ENCODE data around the gene OR51B6. TPM values are rescaled to one million over a fixed set of nuclear protein-coding genes. Genes with fewer than 3 reads are reported as not detected.
"Not testable (repeated sequence)": the region's sequence is repeated elsewhere in the genome, so short reads cannot be mapped to it uniquely, and the experiment has no call there.

Gene OR51B6
- total RNA-seq, 2 experiments from 2014 or later = not detected

GRCh38 chr11:5343474-5344335, 7.6 kb upstream of the OR51B6 start, which contains the start of gene OR51B5:
Gene OR51B5 (minus strand): TSS chr11:5343524. CDS start chr11:5343524, 0 bp downstream.
- H3K27ac Mint-ChIP-seq = no peak within 1 kb of the TSS
- DNase-seq = no peak
- no peaks in the 10 kb centered on the region for H3K36me3 Mint-ChIP-seq
- H3K4me3 Mint-ChIP-seq = no peak within 1 kb of the TSS
- H3K9me3 Mint-ChIP-seq = no peaks in the 10 kb centered on the region
- peaks cover 1% of the 10 kb centered on the region for H3K27me3 Mint-ChIP-seq
- ChIA-PET CTCF (no interaction called here), POLR2A (no interaction called here)
- intact Hi-C loops (cut with micrococcal nuclease) = no loop called here
- H3K4me1 Mint-ChIP-seq (ENCODE audit: low read depth) = no peaks in the 10 kb centered on the region

GRCh38 chr11:5345831-5346230, 5.5 kb upstream of the OR51B6 start:
- H3K27ac Mint-ChIP-seq = no peak overlapping the region
- no peaks in the 10 kb centered on the region for H3K27me3 Mint-ChIP-seq
- no peaks in the 10 kb centered on the region for H3K36me3 Mint-ChIP-seq
- H3K4me3 Mint-ChIP-seq = no peak overlapping the region
- H3K9me3 Mint-ChIP-seq = no peaks in the 10 kb centered on the region
- ChIA-PET CTCF (no interaction called here), POLR2A (no interaction called here)
- no peak for DNase-seq
- intact Hi-C loops (cut with micrococcal nuclease) = no loop called here
- H3K4me1 Mint-ChIP-seq (ENCODE audit: low read depth) = no peaks in the 10 kb centered on the region

GRCh38 chr11:5348551-5349194, 2.6 kb upstream of the OR51B6 start:
- DNase-seq = no peak
- Mint-ChIP-seq H3K36me3 (no peaks in the 10 kb centered on the region), H3K9me3 (no peaks in the 10 kb centered on the region), H3K27ac (no peak overlapping the region), H3K4me3 (no peak overlapping the region), H3K27me3 (no peaks in the 10 kb centered on the region), H3K4me1 (ENCODE audit: low read depth) (no peaks in the 10 kb centered on the region)
- intact Hi-C loops (cut with micrococcal nuclease) = no loop called here
- ChIA-PET CTCF (interaction anchor here (0.6 kb wide), 1 partner anchor 121 kb away, joined by 3 read pairs; no protein-coding TSS in a partner anchor), POLR2A (interaction anchor here (0.6 kb wide), 1 partner anchor 1291 kb away, joined by 3 read pairs; no protein-coding TSS in a partner anchor)

GRCh38 chr11:5349550-5349949, 1.8 kb upstream of the OR51B6 start:
- CTCF ChIA-PET = no interaction called here
- POLR2A ChIA-PET = no interaction called here

GRCh38 chr11:5356031-5356430, 4.7 kb downstream of the OR51B6 start:
- H3K27me3 Mint-ChIP-seq; intact Hi-C loops (cut with micrococcal nuclease); H3K4me1 Mint-ChIP-seq (ENCODE audit: low read depth); H3K9me3 Mint-ChIP-seq; CTCF ChIA-PET; H3K4me3 Mint-ChIP-seq; DNase-seq; POLR2A ChIA-PET; H3K27ac Mint-ChIP-seq; H3K36me3 Mint-ChIP-seq: not testable (repeated sequence)

More at GRCh38 chr11:5349550-5349949, 1.8 kb upstream of the OR51B6 start:
- peaks cover 1% of the 10 kb centered on the region for H3K27me3 Mint-ChIP-seq
- H3K9me3 Mint-ChIP-seq = no peaks in the 10 kb centered on the region
- H3K4me1 Mint-ChIP-seq (ENCODE audit: low read depth) = no peaks in the 10 kb centered on the region
- H3K27ac Mint-ChIP-seq = no peak overlapping the region
- intact Hi-C loops (cut with micrococcal nuclease) = no loop called here
- H3K4me3 Mint-ChIP-seq = no peak overlapping the region
- no peaks in the 10 kb centered on the region for H3K36me3 Mint-ChIP-seq
- DNase-seq = no peak

- H3K36me3 Mint-ChIP-seq = no peaks in the 10 kb centered on the region
- CTCF ChIA-PET = no interaction called here
- no peaks in the 10 kb centered on the region for H3K9me3 Mint-ChIP-seq
- POLR2A ChIA-PET = no interaction called here
- DNase-seq = no peak
- intact Hi-C loops (cut with micrococcal nuclease) = no loop called here
- H3K27ac Mint-ChIP-seq = no peak overlapping the region
- H3K4me1 Mint-ChIP-seq (ENCODE audit: low read depth) = no peaks in the 10 kb centered on the region
- no peak overlapping the region for H3K4me3 Mint-ChIP-seq
- H3K27me3 Mint-ChIP-seq = peaks cover 4% of the 10 kb centered on the region
These were observed 10.8 kb downstream of the OR51B6 start for GRCh38 chr11:5362017-5362625.

GRCh38 chr11:5363679-5364078, 12.4 kb downstream of the OR51B6 start:
- no peaks in the 10 kb centered on the region for H3K4me1 Mint-ChIP-seq (ENCODE audit: low read depth)
- no peak overlapping the region for H3K27ac Mint-ChIP-seq
- H3K9me3 Mint-ChIP-seq = no peaks in the 10 kb centered on the region
- no peaks in the 10 kb centered on the region for H3K36me3 Mint-ChIP-seq
- no peak for DNase-seq
- H3K27me3 Mint-ChIP-seq = peaks cover 6% of the 10 kb centered on the region
- CTCF ChIA-PET = no interaction called here
- no peak overlapping the region for H3K4me3 Mint-ChIP-seq
- POLR2A ChIA-PET = no interaction called here
- intact Hi-C loops (cut with micrococcal nuclease) = no loop called here

GRCh38 chr11:5364214-5364613, 12.9 kb downstream of the OR51B6 start:
- intact Hi-C loops (cut with micrococcal nuclease) = no loop called here
- DNase-seq = no peak
- Mint-ChIP-seq H3K9me3 (no peaks in the 10 kb centered on the region), H3K4me3 (no peak overlapping the region), H3K27ac (no peak overlapping the region), H3K4me1 (ENCODE audit: low read depth) (no peaks in the 10 kb centered on the region), H3K27me3 (peaks cover 9% of the 10 kb centered on the region), H3K36me3 (no peaks in the 10 kb centered on the region)
- POLR2A ChIA-PET = no interaction called here
- CTCF ChIA-PET = no interaction called here

- DNase-seq; H3K4me3 Mint-ChIP-seq; H3K4me1 Mint-ChIP-seq (ENCODE audit: low read depth); H3K27me3 Mint-ChIP-seq; H3K27ac Mint-ChIP-seq; H3K9me3 Mint-ChIP-seq; intact Hi-C loops (cut with micrococcal nuclease); POLR2A ChIA-PET; H3K36me3 Mint-ChIP-seq; CTCF ChIA-PET: not testable (repeated sequence)
These were observed 15.1 kb downstream of the OR51B6 start for GRCh38 chr11:5366365-5366764.

- no peaks in the 10 kb centered on the region for H3K36me3 Mint-ChIP-seq
- POLR2A ChIA-PET = no interaction called here
- H3K27ac Mint-ChIP-seq = no peak overlapping the region
- H3K4me1 Mint-ChIP-seq (ENCODE audit: low read depth) = no peaks in the 10 kb centered on the region
- CTCF ChIA-PET = no interaction called here
- peaks cover 9% of the 10 kb centered on the region for H3K27me3 Mint-ChIP-seq
- intact Hi-C loops (cut with micrococcal nuclease) = no loop called here
- no peak for DNase-seq
- no peaks in the 10 kb centered on the region for H3K9me3 Mint-ChIP-seq
- no peak overlapping the region for H3K4me3 Mint-ChIP-seq
These were observed 15.5 kb downstream of the OR51B6 start for GRCh38 chr11:5366856-5367255.

GRCh38 chr11:5367448-5368074, 16.3 kb downstream of the OR51B6 start:
- H3K4me3 Mint-ChIP-seq = no peak overlapping the region
- ChIA-PET POLR2A (no interaction called here), CTCF (no interaction called here)
- no peak for DNase-seq
- no peak overlapping the region for H3K27ac Mint-ChIP-seq
- H3K36me3 Mint-ChIP-seq = no peaks in the 10 kb centered on the region
- no peaks in the 10 kb centered on the region for H3K9me3 Mint-ChIP-seq
- no peaks in the 10 kb centered on the region for H3K4me1 Mint-ChIP-seq (ENCODE audit: low read depth)
- peaks cover 9% of the 10 kb centered on the region for H3K27me3 Mint-ChIP-seq
- intact Hi-C loops (cut with micrococcal nuclease) = no loop called here

GRCh38 chr11:5368502-5369043, 17.3 kb downstream of the OR51B6 start:
- POLR2A ChIA-PET = no interaction called here
- Mint-ChIP-seq H3K27me3 (peaks cover 9% of the 10 kb centered on the region), H3K4me1 (ENCODE audit: low read depth) (no peaks in the 10 kb centered on the region), H3K27ac (no peak overlapping the region), H3K36me3 (no peaks in the 10 kb centered on the region), H3K4me3 (no peak overlapping the region), H3K9me3 (no peaks in the 10 kb centered on the region)
- DNase-seq = no peak
- intact Hi-C loops (cut with micrococcal nuclease) = no loop called here
- CTCF ChIA-PET = no interaction called here
